Inflammatory macrophage treated with lipopolysaccharide for 4 hours (primary cell): ENCODE measurements around the gene SCPEP1.
"Not testable (repeated sequence)": the region's sequence is repeated elsewhere in the genome, so short reads cannot be mapped to it uniquely, and the experiment has no call there.

Source experiments
- DNase-seq: peaks from one replicate; pipeline ENCODE4 v3.0.0-alpha.2; 2020

The SCPEP1 gene

GRCh38 chr17:56977673-56978395 lies at the start of gene SCPEP1:
Gene SCPEP1, plus strand, starts transcription at chr17:56978131. Its CDS starts 29 bp downstream, at chr17:56978160.
- peak; percentile 80 for DNase-seq

- no peak for DNase-seq
Measured at GRCh38 chr17:56928586-56928985, 49.3 kb upstream of the SCPEP1 start.

GRCh38 chr17:56929362-56929969 lies 48.5 kb upstream of the SCPEP1 start:
- no peak for DNase-seq

GRCh38 chr17:56930739-56931337 lies 47.1 kb upstream of the SCPEP1 start:
- no peak for DNase-seq

- DNase-seq, result no peak
Measured at GRCh38 chr17:56933151-56933745, 44.7 kb upstream of the SCPEP1 start.

- no peak for DNase-seq
Measured at GRCh38 chr17:56933868-56934267, 44.1 kb upstream of the SCPEP1 start.

GRCh38 chr17:56934280-56934679 lies 43.7 kb upstream of the SCPEP1 start:
- no peak for DNase-seq

GRCh38 chr17:56935461-56935860 lies 42.5 kb upstream of the SCPEP1 start:
- DNase-seq, result no peak

- DNase-seq, result no peak
Measured at GRCh38 chr17:56936697-56937322, 41.1 kb upstream of the SCPEP1 start.

GRCh38 chr17:56937687-56938086 lies 40.2 kb upstream of the SCPEP1 start:
- DNase-seq, result no peak

- not testable (repeated sequence) for DNase-seq
Measured at GRCh38 chr17:56938206-56938605, 39.7 kb upstream of the SCPEP1 start.

- DNase-seq, result peak; percentile 82
Measured at GRCh38 chr17:56939869-56940484, 38.0 kb upstream of the SCPEP1 start.

- DNase-seq, result no peak
Measured at GRCh38 chr17:56943505-56944125, 34.3 kb upstream of the SCPEP1 start.

- no peak for DNase-seq
Measured at GRCh38 chr17:56945938-56946505, 31.9 kb upstream of the SCPEP1 start.

- DNase-seq, result no peak
Measured at GRCh38 chr17:56947741-56948140, 30.2 kb upstream of the SCPEP1 start.

GRCh38 chr17:56948491-56948890 lies 29.4 kb upstream of the SCPEP1 start:
- no peak for DNase-seq

GRCh38 chr17:56949595-56949994 lies 28.3 kb upstream of the SCPEP1 start:
- DNase-seq, result no peak

- no peak for DNase-seq
Measured at GRCh38 chr17:56956992-56957391, 20.9 kb upstream of the SCPEP1 start.

- peak; percentile 91 for DNase-seq
Measured at GRCh38 chr17:56960596-56961538, 17.1 kb upstream of the SCPEP1 start, which contains the start of gene COIL. Gene COIL, minus strand, starts transcription at chr17:56961050. Its CDS starts 31 bp downstream, at chr17:56961019.

- DNase-seq, result not testable (repeated sequence)
Measured at GRCh38 chr17:56965241-56965640, 12.7 kb upstream of the SCPEP1 start.

- not testable (repeated sequence) for DNase-seq
Measured at GRCh38 chr17:56965681-56966080, 12.2 kb upstream of the SCPEP1 start.
